PC-9 (cell line): ENCODE results near the gene PLAAT3. TPM values are rescaled to one million over a fixed set of nuclear protein-coding genes. Genes with fewer than 3 reads are reported as not detected.

Experiments used
- BruUV-seq: library from RNA; stranded (reverse); fragments of 400-500 nt; replicated peaks from 2 replicates; lab custom pipeline; 2021; lab: Mats Ljungman, UMichigan
- CTCF ChIA-PET: fragments of 300-600 bp; sonication (Branson Sonifier 250); formaldehyde crosslinking; loops from one replicate; lab custom pipeline; 2022; ENCODE audit warnings: antibody characterized with exemption; lab: Charles Lee
- POLR2A ChIA-PET: fragments of 300-600 bp; sonication (Branson Sonifier 250); formaldehyde crosslinking; loops from one replicate; lab custom pipeline; 2022; ENCODE audit warnings: antibody characterized with exemption; ENCODE audit not compliant: unreplicated experiment; lab: Charles Lee
- DNase-seq, 2 experiments: peaks; one replicate each; pipeline versions ENCODE4 v3.0.0 to v3.0.0-alpha.2; 2015 to 2022; ENCODE audit warnings: mixed read lengths in 1 of 2
- H2AFZ ChIP-seq: fragments of 200-600 bp; sonication (generic); 2 replicates; pipeline ENCODE4 v1.8.1; 2017; ENCODE audit warnings: antibody characterized with exemption
- H3F3A ChIP-seq: fragments of 200-600 bp; sonication (generic); 2 replicates; pipeline ENCODE4 v1.8.1; 2017; ENCODE audit warnings: antibody characterized with exemption, mild to moderate bottlenecking, low read depth; ENCODE audit not compliant: insufficient read depth
- H3K27ac ChIP-seq: fragments of 200-600 bp; sonication (generic); 2 replicates; pipeline ENCODE4 v1.6.1; 2016; ENCODE audit warnings: mixed run types
- H3K27me3 ChIP-seq: fragments of 200-600 bp; sonication (generic); 2 replicates; pipeline ENCODE4 v1.6.1; 2016; ENCODE audit warnings: low read depth, mixed run types; ENCODE audit not compliant: insufficient read depth
- H3K36me3 ChIP-seq: fragments of 200-600 bp; sonication (generic); 2 replicates; pipeline ENCODE4 v1.6.1; 2016; ENCODE audit warnings: low read depth, mixed run types
- H3K4me1 ChIP-seq: fragments of 200-600 bp; sonication (generic); replicated peaks from 2 replicates; pipeline ENCODE4 v1.6.1; 2016; ENCODE audit warnings: mixed run types; ENCODE audit not compliant: insufficient read depth
- H3K4me2 ChIP-seq: fragments of 200-600 bp; sonication (generic); 2 replicates; pipeline ENCODE4 v1.6.1; 2017; ENCODE audit warnings: mixed run types
- H3K4me3 ChIP-seq: fragments of 200-600 bp; sonication (generic); 2 replicates; pipeline ENCODE4 v1.6.1; 2016; ENCODE audit warnings: mixed run types
- H3K79me2 ChIP-seq: fragments of 200-600 bp; sonication (generic); 2 replicates; pipeline ENCODE4 v1.6.1; 2017; ENCODE audit warnings: low read depth, mixed run types
- H3K9me2 ChIP-seq: fragments of 200-600 bp; sonication (generic); 2 replicates; pipeline ENCODE4 v1.8.1; 2017; ENCODE audit warnings: mild to moderate bottlenecking; ENCODE audit not compliant: insufficient read depth
- H3K9me3 ChIP-seq: fragments of 200-600 bp; sonication (generic); 2 replicates; pipeline ENCODE4 v1.8.1; 2016; ENCODE audit warnings: low read depth; ENCODE audit not compliant: insufficient read depth
- H4K20me1 ChIP-seq: fragments of 200-600 bp; sonication (generic); 2 replicates; pipeline ENCODE4 v1.8.1; 2017; ENCODE audit not compliant: insufficient read depth
- EZH2 ChIP-seq: fragments of 200-600 bp; sonication (generic); IDR thresholded peaks from 2 replicates; pipeline ENCODE4 v1.8.0; 2017; ENCODE audit warnings: antibody characterized with exemption, low read depth
- intact Hi-C: fragments of 100-400 bp; cut with micrococcal nuclease; formaldehyde crosslinking; loops from one replicate; pipeline ENCODE4 v1.10.0; 2022; ENCODE audit not compliant: unreplicated experiment
- total RNA-seq: library from RNA; stranded (reverse); gene quantifications from 2 replicates; pipeline ENCODE4 v1.2.3, GENCODE V29; 2021
- TF ChIP-seq, protein P1 (sequence below): fragments of 200-600 bp; sonication (generic); conservative IDR thresholded peaks from 2 replicates; pipeline ENCODE4 v1.6.1; 2017; ENCODE audit warnings: mixed run types, antibody characterized with exemption, mild to moderate bottlenecking, moderate library complexity

PLAAT3 gene
- total RNA-seq, 1 experiment from 2014 or later, result 240 TPM

GRCh38 chr11:63536669-63537292 lies 77.5 kb downstream of the PLAAT3 start, which contains the start of gene PLAAT4:
Gene PLAAT4, plus strand, starts transcription at chr11:63536808. Its CDS starts 61 bp downstream, at chr11:63536869.
- H3K4me1 ChIP-seq, result peaks cover 32% of the 10 kb centered on the region
- H3K27ac ChIP-seq, result no peak within 1 kb of the TSS
- H3K27me3 ChIP-seq, result no peaks in the 10 kb centered on the region
- CTCF ChIA-PET, result interaction anchor here (0.6 to 1.1 kb wide), 2 partner anchors 40 to 58 kb away, joined by 4 to 6 read pairs; no protein-coding TSS in a partner anchor
- H4K20me1 ChIP-seq, result no peaks in the 10 kb centered on the region
- no peaks in the 10 kb centered on the region for H3K79me2 ChIP-seq
- DNase-seq, result peak in 1 of 2 experiments; percentile 37
- peak within 1 kb of the TSS; percentile 17; the same call in 1 of the 2 replicates for H3K4me3 ChIP-seq
- peak within 1 kb of the TSS; percentile 61 for H3K4me2 ChIP-seq
- peak within 1 kb of the TSS; percentile 30; the same call in 1 of the 2 replicates for H2AFZ ChIP-seq
- H3K9me3 ChIP-seq, result no peaks in the 10 kb centered on the region
- POLR2A ChIA-PET, result interaction anchor here (1.3 kb wide), 1 partner anchor 15 kb away, joined by 6 read pairs; no protein-coding TSS in a partner anchor
- no peaks in the 10 kb centered on the region for H3K9me2 ChIP-seq
- no peaks in the 10 kb centered on the region; the same call in 1 of the 2 replicates for H3F3A ChIP-seq
- intact Hi-C loops, result no loop called here
- TSS peak; percentile 64 for BruUV-seq
- no peaks in the 10 kb centered on the region for H3K36me3 ChIP-seq
- TF ChIP-seq, protein P1, sequence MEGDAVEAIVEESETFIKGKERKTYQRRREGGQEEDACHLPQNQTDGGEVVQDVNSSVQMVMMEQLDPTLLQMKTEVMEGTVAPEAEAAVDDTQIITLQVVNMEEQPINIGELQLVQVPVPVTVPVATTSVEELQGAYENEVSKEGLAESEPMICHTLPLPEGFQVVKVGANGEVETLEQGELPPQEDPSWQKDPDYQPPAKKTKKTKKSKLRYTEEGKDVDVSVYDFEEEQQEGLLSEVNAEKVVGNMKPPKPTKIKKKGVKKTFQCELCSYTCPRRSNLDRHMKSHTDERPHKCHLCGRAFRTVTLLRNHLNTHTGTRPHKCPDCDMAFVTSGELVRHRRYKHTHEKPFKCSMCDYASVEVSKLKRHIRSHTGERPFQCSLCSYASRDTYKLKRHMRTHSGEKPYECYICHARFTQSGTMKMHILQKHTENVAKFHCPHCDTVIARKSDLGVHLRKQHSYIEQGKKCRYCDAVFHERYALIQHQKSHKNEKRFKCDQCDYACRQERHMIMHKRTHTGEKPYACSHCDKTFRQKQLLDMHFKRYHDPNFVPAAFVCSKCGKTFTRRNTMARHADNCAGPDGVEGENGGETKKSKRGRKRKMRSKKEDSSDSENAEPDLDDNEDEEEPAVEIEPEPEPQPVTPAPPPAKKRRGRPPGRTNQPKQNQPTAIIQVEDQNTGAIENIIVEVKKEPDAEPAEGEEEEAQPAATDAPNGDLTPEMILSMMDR, result no peak
- no peak for TF ChIP-seq EZH2

DNA sequence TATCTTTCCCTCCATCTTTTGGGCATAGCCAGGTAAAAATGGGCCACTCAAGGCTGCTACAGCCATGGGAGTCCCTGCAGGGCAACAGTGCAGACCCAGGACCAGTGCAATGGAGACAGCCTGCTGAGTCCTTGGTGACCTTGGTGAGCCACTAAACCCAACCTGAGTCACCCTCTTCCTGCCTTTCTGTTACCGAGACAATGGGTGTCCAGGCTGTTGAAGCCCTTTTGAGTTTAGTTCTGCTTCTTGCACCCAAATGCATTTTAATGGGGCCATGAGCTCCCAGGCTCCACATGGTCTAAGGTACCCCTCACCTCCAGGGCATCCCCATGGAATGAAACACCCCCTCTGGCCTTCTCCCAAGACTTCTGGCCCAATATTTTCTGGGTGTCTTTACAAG lies 78.5 kb downstream of the PLAAT3 start:
- peaks cover 5% of the 10 kb centered on the region for H3F3A ChIP-seq
- H2AFZ ChIP-seq, result no peak overlapping the region
- peaks cover 40% of the 10 kb centered on the region for H3K4me1 ChIP-seq
- H3K4me2 ChIP-seq, result no peak overlapping the region
- no peak overlapping the region for H3K4me3 ChIP-seq
- no peaks in the 10 kb centered on the region for H3K79me2 ChIP-seq
- no peaks in the 10 kb centered on the region for H3K9me3 ChIP-seq
- TF ChIP-seq, protein P1, result no peak
- TF ChIP-seq EZH2, result no peak
- no peak for DNase-seq
- no peaks in the 10 kb centered on the region for H3K9me2 ChIP-seq
- POLR2A ChIA-PET, result no interaction called here
- CTCF ChIA-PET, result no interaction called here
- H3K27me3 ChIP-seq, result no peaks in the 10 kb centered on the region
- H4K20me1 ChIP-seq, result no peaks in the 10 kb centered on the region
- intact Hi-C loops, result no loop called here
- H3K36me3 ChIP-seq, result no peaks in the 10 kb centered on the region
- no TSS peak for BruUV-seq
- no peak overlapping the region for H3K27ac ChIP-seq

DNA sequence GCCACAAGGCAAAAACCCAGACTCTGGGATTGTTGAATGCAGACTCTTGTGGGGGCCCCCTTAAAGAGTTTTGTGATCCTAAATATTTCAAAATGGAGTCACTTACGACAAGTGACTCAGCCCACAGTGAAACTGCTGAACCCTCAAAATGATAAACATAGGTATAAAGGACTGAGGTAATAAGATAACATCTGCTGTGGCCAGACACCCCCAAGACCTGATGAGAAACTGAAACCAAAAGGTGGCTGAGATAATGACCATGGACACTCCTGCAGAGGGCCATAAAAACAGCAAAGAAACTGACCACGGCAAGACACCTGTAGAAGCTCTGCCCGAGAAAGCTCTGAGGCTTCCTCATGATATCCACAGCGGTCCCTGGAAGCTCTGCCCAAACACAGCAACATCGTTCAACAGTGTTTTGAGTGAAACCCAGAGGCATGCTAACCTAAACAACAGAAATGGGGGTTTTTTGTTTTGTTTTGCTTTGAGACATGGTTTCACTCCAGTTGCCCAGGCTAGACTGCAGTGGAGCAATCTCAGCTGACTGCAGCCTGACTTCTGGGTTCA lies 79.3 kb downstream of the PLAAT3 start:
- Histone ChIP-seq H3K36me3 (no peaks in the 10 kb centered on the region), H3K9me3 (no peaks in the 10 kb centered on the region), H3K4me1 (peaks cover 40% of the 10 kb centered on the region), H3K27me3 (no peaks in the 10 kb centered on the region), H4K20me1 (no peaks in the 10 kb centered on the region), H3K4me3 (no peak overlapping the region), H3K79me2 (no peaks in the 10 kb centered on the region), H2AFZ (no peak overlapping the region), H3K4me2 (no peak overlapping the region), H3F3A (peaks cover 5% of the 10 kb centered on the region), H3K27ac (no peak overlapping the region), H3K9me2 (no peaks in the 10 kb centered on the region)
- BruUV-seq, result no TSS peak
- DNase-seq, result no peak
- TF ChIP-seq, protein P1, result no peak
- no peak for TF ChIP-seq EZH2
- ChIA-PET CTCF (no interaction called here), POLR2A (no interaction called here)
- intact Hi-C loops, result no loop called here
